HG03064 (cell line): ENCODE measurements around the gene TAL1.
"Not testable (repeated sequence)": the region's sequence is repeated elsewhere in the genome, so short reads cannot be mapped to it uniquely, and the experiment has no call there.

Experiments
- ATAC-seq: cut with Tn5 transposase; IDR thresholded peaks from one replicate; pipeline ENCODE4 v1.9.1; 2021; ENCODE audit warnings: low read depth; ENCODE audit not compliant: unreplicated experiment

TAL1 gene

GRCh38 chr1:47213230-47213963 lies 18.6 kb downstream of the TAL1 start:
- no peak for ATAC-seq

DNA sequence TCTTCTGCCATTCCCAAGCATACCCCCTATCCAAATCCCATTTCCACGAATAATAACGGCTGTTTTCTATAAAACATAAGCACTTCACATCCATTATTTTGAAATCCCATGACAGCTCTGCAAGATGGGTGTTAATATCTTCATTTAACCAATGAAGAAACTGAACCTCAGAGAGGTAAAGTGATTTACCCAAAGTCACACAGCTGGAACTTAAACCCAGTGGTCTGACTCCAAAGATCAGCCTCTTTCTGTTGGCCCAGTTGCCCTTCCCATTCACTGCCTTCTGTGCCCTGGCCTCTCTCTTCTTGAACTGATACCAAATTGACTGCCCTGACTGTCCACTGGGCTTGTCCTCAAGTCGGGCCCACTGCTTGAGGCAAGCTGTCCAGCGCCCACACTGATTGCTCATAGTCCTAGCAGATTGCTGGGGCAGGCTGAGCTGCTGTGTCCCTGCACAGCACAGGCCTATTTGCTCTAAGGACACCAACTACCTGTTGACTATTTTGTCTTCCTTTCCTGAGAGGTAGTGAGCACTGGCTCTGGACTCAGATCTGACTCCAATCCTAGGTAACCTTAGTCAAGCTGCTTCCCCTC lies 19.3 kb downstream of the TAL1 start:
- ATAC-seq = no peak

DNA sequence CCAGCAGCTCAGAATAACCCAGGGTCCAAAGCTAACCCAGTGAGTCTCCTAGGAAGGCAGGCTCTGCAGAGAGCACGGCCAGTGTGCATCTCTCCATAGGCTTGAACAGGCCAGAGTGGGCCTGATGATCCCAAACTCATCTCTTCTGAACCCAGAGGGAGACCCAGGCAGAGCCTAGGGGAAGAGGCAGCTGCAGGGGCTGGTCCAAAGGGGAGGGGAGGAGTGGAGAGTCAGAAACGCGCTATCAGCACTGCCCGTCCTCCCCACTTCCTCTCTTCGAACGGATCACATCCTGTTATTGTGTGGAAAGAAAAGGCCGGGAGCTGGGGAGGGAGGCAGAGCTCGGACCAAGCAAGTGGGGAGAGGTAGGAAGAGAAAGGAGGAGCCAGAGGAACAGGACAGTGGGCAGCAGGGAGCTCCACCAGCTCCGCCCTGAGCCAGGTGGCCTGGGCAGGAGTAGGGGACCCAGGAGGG lies 20.2 kb downstream of the TAL1 start:
- no peak for ATAC-seq

GRCh38 chr1:47210666-47211065 lies 21.4 kb downstream of the TAL1 start:
- no peak for ATAC-seq

DNA sequence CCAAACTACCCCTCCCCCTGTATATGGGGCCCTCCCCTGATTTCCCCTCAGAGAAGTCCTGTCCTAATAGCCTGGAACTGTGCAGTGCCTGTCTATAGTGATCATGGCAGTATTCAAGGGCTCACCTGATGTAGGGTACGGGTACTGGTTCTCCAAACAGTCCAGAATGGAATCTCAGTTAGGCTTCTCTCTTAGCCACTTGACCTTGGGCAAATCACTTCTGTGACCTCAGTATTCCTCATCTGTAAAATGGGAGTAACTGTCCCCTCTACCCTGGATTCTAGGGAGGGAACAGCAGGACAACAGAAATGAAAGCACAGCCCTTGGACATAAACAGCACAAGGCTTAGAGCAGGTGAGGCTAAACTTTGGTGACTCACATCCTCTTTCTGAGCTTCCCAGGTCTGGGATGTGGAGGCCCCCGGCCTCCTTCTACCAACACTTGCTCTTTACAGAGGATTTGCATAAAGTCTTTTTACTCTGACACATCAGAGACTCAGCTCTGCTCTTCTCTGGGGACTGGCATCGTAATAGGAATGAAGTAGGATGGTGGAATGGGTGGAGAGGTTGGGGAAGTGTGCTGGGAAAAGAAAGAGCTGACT lies 22.2 kb downstream of the TAL1 start:
- no peak for ATAC-seq

DNA sequence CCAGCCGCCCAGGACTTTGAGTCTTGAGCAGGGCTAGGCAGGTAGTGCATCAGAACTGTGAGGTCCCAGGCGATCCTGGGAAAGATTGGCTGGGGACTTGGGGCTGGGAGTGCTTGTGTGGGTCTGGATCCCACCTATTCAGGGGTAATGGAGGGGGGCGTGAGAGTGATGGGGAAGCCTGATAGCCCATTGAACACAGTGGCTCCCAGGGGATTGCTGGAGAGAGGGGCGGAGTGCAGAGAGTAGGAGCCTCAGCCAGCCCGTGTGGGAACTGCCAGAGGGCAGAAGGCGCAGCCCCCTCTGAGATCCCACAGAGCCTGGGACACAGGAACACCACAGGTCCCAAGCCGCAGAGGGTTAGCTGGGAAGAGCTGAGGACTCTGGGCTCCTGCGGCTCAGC lies 22.9 kb downstream of the TAL1 start:
- ATAC-seq = no peak

GRCh38 chr1:47208374-47208850 lies 23.6 kb downstream of the TAL1 start:
- no peak for ATAC-seq

DNA sequence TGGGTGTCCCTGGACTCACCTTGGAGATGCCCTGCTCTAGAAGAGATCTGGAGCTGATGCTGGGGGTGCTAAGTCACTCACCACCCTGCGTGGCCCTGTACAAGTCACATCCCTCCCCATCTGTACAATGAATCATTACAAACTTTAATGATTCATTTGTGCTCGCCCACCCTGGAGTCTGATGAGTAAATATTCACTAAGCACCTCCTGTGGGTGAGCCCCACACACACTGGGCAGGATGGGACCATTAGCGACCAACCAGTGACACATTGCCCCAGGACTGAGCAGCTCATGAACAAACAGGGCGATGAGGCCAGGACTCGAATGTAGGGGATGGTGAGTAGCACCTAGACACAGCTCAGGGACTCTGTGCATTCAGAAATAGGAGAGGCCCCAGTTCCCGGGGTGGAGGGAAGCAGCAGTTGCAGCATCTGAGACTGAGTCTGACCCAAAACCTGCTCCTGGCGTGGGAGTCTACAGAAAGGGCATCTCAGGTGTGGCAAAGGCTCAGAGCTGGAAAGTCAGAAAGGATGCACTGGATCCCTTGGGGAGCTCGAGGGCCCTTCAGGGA lies 24.1 kb downstream of the TAL1 start:
- ATAC-seq = no peak

DNA sequence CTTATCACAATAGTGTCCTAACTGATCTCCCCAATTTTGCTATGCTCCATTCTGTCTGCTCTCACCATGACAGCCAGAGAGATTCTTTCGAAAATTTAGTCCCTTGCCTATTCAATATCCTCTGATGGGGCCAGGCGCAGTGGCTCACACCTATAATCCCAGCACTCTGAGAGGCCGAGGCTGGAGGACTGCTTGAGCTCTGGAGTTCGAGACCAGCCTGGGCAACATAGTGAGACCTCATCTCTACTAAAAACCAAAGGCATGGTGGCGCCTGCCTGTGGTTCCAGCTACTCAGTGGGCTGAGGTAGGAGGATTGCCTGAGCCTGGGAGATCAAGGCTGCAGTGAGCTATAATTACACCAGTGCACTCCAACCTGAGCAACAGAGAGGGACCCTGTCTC lies 26.1 kb downstream of the TAL1 start:
- ATAC-seq = no peak

GRCh38 chr1:47203504-47203903 lies 28.5 kb downstream of the TAL1 start:
- ATAC-seq = not testable (repeated sequence)

DNA sequence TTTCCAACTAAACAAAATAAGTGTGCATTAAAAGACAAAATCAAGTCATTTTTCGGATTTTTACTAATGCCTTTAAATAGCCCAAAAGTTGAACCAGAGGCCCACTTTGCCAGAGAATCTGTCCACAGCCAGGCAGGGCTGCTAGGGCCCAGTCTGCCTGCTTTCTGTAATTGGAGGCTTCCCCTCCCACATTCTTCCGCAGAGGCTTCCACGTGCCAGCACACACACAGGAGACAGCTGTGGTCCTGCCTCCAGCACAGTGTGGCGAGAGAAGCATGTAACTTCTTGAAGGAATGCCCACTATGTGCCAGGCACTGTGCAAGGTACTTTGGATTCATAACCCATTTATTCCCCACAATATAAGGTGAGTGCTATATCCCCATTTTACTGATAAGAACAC lies 30.8 kb downstream of the TAL1 start:
- ATAC-seq = no peak

GRCh38 chr1:47198214-47198613 lies 33.8 kb downstream of the TAL1 start:
- no peak for ATAC-seq

DNA sequence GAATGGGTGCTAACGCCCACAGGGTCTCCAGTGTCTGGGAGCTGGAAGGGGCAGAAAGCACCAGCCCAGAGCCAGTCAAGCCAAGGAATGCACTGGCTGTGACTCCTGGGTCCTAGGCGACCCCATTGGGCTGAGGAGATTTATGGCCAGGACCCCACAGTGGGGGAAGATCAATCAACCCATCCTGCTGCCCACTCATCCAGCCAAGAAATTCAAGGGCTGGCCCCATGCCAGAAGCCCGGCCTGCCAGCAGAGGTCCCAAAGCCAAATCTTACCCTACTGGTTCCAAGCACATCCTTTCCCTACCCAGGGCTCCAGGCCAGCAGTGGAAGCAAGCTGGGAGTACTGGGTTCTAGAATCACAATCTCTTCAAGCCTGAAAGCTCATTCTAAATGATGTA lies 35.4 kb downstream of the TAL1 start:
- ATAC-seq = no peak

DNA sequence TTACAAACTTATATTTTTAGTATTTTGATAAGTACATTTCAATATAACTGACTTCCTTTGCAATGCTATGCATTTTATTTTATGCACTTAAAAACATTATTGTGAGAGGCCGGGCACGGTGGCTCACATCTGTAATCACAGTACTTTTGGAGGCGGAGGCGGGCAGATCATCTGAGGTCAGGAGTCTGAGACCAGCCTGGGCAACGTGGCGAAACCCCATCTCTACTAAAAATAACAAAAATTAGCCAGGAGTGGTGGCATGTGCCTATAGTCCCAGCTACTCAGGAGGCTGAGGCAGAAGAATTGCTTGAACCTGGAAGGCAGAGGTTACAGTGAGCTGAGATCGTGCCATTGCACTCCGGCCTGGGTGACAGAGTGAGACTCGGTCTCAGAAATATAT lies 36.0 kb downstream of the TAL1 start:
- ATAC-seq = not testable (repeated sequence)

GRCh38 chr1:47194311-47194710 lies 37.7 kb downstream of the TAL1 start:
- ATAC-seq = no peak

GRCh38 chr1:47193496-47193895 lies 38.5 kb downstream of the TAL1 start:
- ATAC-seq = not testable (repeated sequence)

DNA sequence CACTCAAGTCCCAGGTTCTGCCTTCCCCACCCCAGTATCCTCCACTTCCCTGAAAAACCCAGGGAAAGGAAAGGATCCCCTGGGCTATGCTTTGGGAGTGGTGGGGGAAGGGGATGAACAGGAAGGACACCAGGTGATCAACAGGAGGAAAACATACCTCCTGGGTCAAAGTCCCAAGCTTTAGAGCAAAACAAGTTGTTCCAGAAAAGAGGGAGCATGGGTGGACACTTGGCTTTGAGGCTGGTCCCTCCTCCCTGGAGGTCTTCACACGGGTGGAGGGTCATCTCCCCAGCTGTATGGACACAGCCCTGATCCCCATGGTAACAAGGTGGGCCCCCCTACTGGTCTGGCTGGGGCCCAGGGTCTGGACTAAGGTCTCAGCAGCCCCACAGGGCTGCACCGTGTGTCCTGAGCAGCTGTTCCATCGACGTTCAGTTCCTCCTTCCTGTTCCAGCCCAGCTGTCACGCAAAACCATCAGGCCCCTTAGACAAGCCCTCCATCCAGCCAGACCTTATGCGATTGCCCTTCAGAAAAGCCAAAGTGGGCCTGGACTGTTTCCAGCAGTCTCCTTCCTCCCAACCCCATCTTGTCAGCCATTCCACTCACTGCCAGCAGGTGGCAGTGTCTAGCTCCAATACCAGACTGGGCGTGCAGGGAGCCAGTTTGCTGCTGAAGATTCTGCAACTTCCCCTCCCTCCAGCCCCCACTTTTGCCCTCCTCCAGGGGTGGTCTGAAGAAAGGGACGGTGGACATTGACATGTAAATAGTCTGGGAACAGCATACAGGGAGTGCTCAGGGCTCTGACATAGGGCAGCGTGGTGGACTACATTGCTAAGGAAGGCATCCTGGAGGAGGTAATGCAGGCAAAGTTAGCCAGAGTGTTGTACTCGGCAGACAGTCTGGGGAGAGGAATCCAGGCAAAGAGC lies 39.3 kb downstream of the TAL1 start:
- ATAC-seq = no peak

DNA sequence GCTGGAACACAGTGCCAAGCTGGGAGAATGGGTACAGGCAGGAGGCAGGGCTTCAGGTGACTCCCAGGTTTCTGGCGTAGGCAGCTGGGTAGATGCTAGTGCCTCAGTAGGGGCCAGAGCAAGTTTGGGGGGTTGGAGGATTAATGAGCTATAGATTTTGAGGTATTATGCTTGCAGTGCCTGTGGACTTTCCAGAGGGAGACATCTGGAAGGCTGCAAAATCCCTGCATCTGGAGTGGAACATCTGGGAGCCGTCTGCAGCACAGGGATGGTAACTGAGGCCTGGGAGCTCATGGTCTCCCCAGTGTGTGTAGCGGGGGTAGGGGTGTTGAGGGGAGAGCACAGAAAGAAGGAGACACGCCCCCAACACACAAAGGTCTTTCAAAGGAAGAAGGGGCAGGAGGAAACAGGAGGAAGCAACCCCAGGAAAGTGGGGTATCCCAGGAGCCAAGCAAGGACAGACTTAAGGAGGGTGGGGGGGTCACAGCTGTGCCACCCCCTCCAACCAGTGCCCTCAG lies 40.0 kb downstream of the TAL1 start:
- no peak for ATAC-seq

GRCh38 chr1:47190857-47191256 lies 41.2 kb downstream of the TAL1 start:
- ATAC-seq = no peak

DNA sequence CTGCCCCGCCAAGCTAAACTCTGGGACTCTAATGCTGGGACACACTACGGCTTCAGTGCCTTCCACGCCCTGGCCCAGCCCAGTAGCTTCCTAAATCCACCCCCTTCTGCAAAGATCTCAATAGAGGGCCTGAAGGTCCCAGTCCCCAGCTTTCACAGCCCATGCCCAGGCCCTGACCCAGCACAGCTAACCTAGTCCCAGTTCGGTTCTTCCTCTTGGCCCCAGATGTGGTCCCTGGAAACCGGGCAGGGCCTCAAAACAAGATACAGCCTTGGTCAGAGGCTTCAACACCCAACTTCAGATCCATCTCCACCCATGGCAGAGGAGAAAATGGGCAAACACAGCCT lies 41.5 kb downstream of the TAL1 start:
- no peak for ATAC-seq
